Endometrial microvascular endothelial cells (primary cell): ENCODE results near the gene P4HA1. TPM values are rescaled to one million over a fixed set of nuclear protein-coding genes. Genes with fewer than 3 reads are reported as not detected.

Experiments used
- in situ Hi-C: cut with HindIII; loops from 2 replicates; pipeline ENCODE4 v1.10.0; 2017; ENCODE audit warnings: low sequenced_read_pairs, low pct_unique_long_range_greater_than_20kb; ENCODE audit errors: inconsistent ontology term
- total RNA-seq: library from RNA; depleted of rRNA; stranded (reverse); fragments of >200 nt; gene quantifications from one replicate; pipeline ENCODE4 v1.2.3, GENCODE V29; 2015; ENCODE audit errors: inconsistent ontology term

P4HA1 gene
- total RNA-seq, 1 donor from 2014 or later, result 32.0 TPM

- in situ Hi-C loops, result loop anchor here (5.0 kb wide), 1 partner anchor 41 kb away; no protein-coding TSS in a partner anchor
Observed at GRCh38 chr10:73096041-73096448, 621 bp downstream of the P4HA1 start.

GRCh38 chr10:73095481-73096021, 1.1 kb downstream of the P4HA1 start:
- in situ Hi-C loops, result loop anchor here (5.0 kb wide), 1 partner anchor 42 kb away; no protein-coding TSS in a partner anchor

- in situ Hi-C loops, result loop anchor here (5.0 kb wide), 1 partner anchor 42 kb away; no protein-coding TSS in a partner anchor
Observed at GRCh38 chr10:73094986-73095480, 1.6 kb downstream of the P4HA1 start.

- in situ Hi-C loops, result no loop called here
Observed at GRCh38 chr10:73093922-73094850, 2.5 kb downstream of the P4HA1 start.

- in situ Hi-C loops, result no loop called here
Observed at GRCh38 chr10:73092830-73093229, 3.8 kb downstream of the P4HA1 start.

GRCh38 chr10:73088304-73088703, 8.4 kb downstream of the P4HA1 start:
- in situ Hi-C loops, result no loop called here

GRCh38 chr10:73086816-73087215, 9.8 kb downstream of the P4HA1 start:
- in situ Hi-C loops, result no loop called here

- in situ Hi-C loops, result no loop called here
Observed at GRCh38 chr10:73084209-73084608, 12.5 kb downstream of the P4HA1 start.

GRCh38 chr10:73083221-73083620, 13.4 kb downstream of the P4HA1 start:
- in situ Hi-C loops, result no loop called here

- in situ Hi-C loops, result no loop called here
Observed at GRCh38 chr10:73079779-73080541, 16.7 kb downstream of the P4HA1 start.

- in situ Hi-C loops, result no loop called here
Observed at GRCh38 chr10:73076360-73077183, 20.1 kb downstream of the P4HA1 start.

GRCh38 chr10:73075829-73076228, 20.8 kb downstream of the P4HA1 start:
- in situ Hi-C loops, result no loop called here

- in situ Hi-C loops, result no loop called here
Observed at GRCh38 chr10:73073627-73074026, 23.0 kb downstream of the P4HA1 start.

GRCh38 chr10:73065441-73065840, 31.2 kb downstream of the P4HA1 start:
- in situ Hi-C loops, result no loop called here

GRCh38 chr10:73061743-73062142, 34.9 kb downstream of the P4HA1 start:
- in situ Hi-C loops, result no loop called here

- in situ Hi-C loops, result no loop called here
Observed at GRCh38 chr10:73060738-73061635, 35.7 kb downstream of the P4HA1 start.

GRCh38 chr10:73060173-73060572, 36.5 kb downstream of the P4HA1 start:
- in situ Hi-C loops, result no loop called here
